Stimulated activated CD4-positive, alpha-beta T cell treated with anti-CD3 and anti-CD28 coated beads, Interleukin-15, amount 100 ng/mL, for 1 hour (primary cell): ENCODE data around the gene LRPAP1.

ENCODE experiments used
- DNase-seq, 2 donors: peaks; one replicate each; pipeline ENCODE4 v3.0.0-alpha.2; 2020; ENCODE audit warnings: low read depth in 1 of 2, low spot score in 1 of 2

The LRPAP1 gene

GRCh38 chr4:3501825-3502425, 30.3 kb downstream of the LRPAP1 start:
- no peak for DNase-seq

- no peak for DNase-seq
Measured at GRCh38 chr4:3501126-3501824, 30.9 kb downstream of the LRPAP1 start.

GRCh38 chr4:3500634-3501101, 31.6 kb downstream of the LRPAP1 start:
- DNase-seq: no peak

- DNase-seq: no peak
Measured at GRCh38 chr4:3500111-3500510, 32.1 kb downstream of the LRPAP1 start.

- no peak for DNase-seq
Measured at GRCh38 chr4:3499710-3500109, 32.5 kb downstream of the LRPAP1 start.

- no peak for DNase-seq
Measured at GRCh38 chr4:3498901-3499510, 33.2 kb downstream of the LRPAP1 start.

- no peak for DNase-seq
Measured at GRCh38 chr4:3498407-3498806, 33.8 kb downstream of the LRPAP1 start.

GRCh38 chr4:3497523-3498389, 34.5 kb downstream of the LRPAP1 start:
- DNase-seq: no peak

- DNase-seq: no peak
Measured at GRCh38 chr4:3497095-3497494, 35.1 kb downstream of the LRPAP1 start.

- no peak for DNase-seq
Measured at GRCh38 chr4:3496021-3496420, 36.2 kb downstream of the LRPAP1 start.

- no peak for DNase-seq
Measured at GRCh38 chr4:3495204-3495975, 36.8 kb downstream of the LRPAP1 start.

- DNase-seq: no peak
Measured at GRCh38 chr4:3494462-3494871, 37.8 kb downstream of the LRPAP1 start.

GRCh38 chr4:3493720-3494461, 38.3 kb downstream of the LRPAP1 start:
- no peak for DNase-seq

GRCh38 chr4:3492741-3493719, 39.2 kb downstream of the LRPAP1 start:
- DNase-seq: no peak

- DNase-seq: no peak
Measured at GRCh38 chr4:3491681-3492405, 40.4 kb downstream of the LRPAP1 start.

GRCh38 chr4:3489451-3489962, 42.7 kb downstream of the LRPAP1 start:
- no peak for DNase-seq

- DNase-seq: no peak
Measured at GRCh38 chr4:3488820-3489219, 43.4 kb downstream of the LRPAP1 start.

GRCh38 chr4:3487861-3488260, 44.4 kb downstream of the LRPAP1 start:
- no peak for DNase-seq
